NCI-H146 (cell line): Measurements from ENCODE around the gene FZD7.
A peak's percentile ranks its signal among the peaks of the same experiment; 100 is the strongest.

ENCODE experiments used
- DNase-seq: peaks from one replicate; lab custom pipeline; 2025; lab: John Stamatoyannopoulos, UW

Gene FZD7

DNA sequence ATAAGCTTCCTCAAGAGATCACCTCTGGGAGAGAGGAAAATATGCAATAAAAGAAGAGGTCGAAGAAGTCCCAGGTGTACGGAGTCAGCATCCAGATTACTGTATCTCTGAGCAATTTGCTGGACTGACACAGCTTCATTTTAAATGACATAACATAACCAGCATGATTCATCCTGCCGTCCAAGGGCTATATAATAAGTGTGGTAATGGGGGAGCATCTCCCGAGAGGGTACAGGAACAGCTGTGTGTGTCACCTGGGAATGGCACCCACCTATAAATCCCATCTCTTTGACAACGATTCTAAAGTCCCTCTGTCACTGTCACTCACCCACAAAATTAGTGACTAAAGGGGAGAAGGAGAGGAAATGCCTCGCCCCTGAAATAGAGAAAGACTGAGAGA is 19.3 kb upstream of the FZD7 start:
- no peak for DNase-seq

DNA sequence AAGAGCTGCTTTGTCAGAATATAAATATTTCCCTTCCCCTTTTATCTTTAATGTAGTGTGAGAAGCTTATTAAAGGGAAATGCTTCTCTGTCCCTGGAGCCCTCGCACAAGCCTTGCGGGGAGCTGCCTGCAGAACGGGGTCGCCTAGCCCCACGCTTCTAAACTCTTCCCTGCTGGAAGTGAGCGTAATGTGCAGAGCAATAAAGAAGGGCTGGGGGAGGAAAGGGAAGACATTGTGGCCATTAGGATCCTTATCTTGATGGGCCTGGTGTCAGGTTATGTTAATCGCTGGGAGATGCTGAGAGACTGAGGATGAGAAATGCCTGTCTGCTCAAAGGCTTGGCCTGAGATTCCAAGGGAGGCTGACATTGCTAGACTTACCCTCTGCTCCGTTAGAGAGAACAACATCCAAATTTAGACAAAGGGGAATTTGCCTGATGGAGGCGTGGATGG is 18.9 kb upstream of the FZD7 start:
- DNase-seq = no peak

DNA sequence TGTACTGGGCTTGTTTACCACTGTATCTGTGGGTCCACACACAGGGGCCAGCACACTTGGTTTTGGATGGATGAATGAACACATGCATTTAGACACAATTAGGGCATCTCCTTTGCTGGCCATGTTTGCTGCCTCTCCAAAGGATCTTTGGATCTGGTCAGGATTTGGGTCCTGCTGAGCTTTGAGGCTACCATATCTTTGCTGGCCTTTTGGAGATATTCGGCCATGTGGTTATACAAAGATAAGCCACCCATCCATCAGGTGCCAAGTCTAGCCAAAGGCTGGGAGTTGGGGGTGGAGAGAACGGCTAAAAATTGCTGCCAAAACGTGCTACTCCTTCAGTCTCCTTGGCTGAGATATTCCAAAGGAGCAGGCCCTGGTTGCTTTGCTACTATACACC is 18.2 kb upstream of the FZD7 start:
- DNase-seq = no peak

DNA sequence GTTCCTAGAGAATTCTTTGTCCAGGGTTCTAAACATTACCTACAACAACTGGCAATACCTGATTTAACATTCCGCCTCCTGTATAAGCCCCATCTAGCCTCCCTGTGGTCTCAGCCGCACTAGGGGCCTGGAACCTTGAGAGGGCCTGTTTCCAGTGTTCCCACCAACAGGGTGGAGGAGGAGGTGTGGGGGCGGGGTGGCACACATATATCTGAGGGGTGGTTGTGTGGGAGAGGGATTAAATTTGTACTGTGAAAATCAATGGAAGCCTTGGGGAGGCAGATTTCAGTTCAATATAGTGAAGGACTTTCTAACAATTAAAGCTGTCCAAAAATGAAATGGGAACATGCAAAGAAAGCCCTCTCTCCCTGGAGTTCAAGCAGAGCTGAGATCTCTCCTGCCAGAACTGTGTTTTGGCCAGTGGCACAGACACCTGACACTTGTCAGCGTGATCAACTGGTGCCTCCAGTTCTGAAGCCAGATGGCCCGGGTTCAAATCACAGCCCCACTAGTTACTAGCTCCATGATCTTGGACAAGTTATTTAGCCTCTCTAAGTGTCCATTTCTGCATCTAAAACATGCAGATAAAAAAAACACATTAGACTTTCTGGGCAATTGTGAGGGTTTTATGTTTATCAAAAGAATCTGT is 17.0 kb upstream of the FZD7 start:
- no peak for DNase-seq

DNA sequence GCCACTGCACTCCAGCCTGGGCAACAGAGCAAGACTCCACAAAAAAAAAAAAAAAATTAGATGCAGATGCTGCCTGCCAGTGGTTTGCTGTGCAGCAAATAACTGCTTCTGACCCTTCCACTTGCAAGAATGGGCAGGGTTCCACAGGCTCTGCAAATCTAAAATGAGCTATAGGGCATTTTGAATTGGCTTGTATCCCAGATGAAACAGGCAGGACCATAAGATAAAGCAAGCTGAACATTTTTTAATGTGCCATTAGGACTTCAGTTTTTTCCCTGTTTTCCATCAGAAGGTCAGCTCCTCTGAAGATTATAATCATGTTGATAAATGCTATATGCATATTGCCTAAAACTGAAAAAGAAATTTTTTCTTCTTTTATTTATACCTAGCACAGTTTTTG is 15.7 kb upstream of the FZD7 start:
- no peak for DNase-seq

DNA sequence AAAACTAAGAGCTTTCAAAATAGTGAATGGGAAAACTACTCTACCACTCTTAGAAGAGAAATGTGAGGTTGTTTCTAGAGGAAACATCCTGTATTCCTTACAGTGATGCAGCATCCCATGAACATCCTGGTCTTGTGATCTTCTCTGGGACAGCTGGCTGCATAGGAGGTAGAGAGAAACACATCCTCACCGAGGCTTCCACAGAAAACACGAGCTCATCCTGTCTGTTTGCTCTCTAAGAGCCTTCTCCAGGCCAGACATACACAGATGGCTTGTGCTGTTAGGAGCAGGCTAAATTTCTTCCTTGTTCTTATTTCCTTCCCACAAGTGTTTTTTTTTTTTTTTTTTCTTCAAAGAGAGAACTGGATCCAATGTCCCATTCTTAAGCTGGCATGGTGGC is 14.7 kb upstream of the FZD7 start:
- DNase-seq = no peak

DNA sequence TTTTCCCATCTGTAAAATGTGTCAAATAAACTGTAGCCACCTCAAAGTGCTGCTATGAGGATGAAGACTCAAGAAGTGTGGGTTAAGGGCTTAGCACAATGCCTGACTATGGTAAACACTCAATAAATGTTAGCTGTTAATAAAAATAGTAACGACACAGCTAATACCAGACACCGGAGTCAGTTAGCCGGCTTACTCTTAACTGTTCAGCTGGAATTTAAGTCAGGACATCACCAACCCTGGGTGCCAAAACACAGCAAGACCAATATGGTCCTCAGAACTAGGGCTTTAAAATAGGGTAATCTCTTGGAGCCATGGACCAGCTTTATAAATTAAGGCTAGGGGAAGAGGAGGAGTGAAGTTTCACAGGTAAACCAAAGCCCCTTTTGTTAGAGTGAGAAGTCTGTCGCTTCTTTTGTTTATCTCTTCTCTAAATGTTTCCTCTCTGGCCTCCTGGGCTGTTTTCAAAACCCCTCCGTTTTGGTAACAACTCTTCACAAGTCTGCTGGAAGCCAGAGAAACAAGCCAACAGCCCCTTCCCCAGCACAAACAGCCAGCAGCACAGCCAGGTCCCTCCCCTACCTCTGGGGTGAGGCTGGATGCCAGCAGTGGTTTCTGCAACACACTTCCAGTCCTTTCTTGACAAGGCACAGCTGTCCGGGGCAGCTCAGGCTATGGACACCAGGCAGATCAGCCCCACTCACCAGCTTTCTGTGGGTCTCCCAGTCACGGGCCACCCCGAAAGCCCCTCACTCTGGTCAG is 13.8 kb upstream of the FZD7 start:
- no peak for DNase-seq

DNA sequence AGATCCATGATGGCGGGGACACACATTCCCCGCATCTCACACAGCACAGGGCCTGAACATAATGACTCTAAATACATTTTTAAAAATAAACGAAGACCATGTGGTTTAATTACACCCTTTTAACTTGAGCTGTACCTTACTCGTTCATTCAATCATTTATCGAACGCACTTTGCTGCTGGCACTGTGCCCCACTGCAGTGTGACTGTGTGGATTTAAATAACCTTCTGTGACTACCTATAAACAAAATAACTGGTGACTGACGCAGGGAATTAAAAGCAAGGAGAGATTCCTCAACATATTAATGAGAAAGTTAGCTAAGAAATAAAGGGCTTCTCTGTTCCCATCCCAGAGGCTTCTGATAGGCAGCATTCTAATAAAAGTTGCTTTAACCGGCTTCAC is 10.9 kb upstream of the FZD7 start:
- DNase-seq = no peak

DNA sequence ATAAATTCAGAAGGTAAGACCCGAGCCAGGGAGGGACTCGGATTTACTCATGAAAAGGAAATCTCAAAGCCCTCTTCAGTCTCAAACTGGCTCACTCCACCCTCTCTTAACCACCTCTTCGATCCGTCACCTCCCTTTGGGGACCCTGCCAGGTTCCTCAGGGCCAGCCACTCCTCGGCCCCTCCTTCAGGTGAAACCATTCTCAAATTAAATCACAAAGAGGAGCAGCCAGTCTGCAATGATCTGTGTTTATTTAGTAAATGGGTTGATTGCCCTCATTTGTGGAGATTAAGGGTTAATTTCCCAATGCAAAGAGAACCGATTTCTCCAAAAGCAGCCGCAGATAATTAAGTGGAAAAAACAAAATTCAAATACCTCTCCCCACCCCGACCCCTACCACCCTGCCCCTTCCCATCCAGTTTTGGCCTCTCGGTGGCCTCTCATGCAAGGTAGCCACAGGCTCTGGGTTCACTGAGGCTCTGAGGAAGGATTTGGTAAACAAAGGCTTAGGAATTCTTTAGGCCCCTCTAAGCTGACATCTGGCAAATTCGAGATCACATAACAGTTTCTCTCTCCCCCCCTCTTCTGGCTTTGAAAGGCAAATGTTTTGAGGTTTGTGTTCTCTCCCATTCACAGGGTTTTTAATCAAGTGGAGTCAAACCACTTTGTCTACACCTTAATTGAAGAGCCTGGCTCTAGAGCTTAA is 10.3 kb upstream of the FZD7 start:
- no peak for DNase-seq

DNA sequence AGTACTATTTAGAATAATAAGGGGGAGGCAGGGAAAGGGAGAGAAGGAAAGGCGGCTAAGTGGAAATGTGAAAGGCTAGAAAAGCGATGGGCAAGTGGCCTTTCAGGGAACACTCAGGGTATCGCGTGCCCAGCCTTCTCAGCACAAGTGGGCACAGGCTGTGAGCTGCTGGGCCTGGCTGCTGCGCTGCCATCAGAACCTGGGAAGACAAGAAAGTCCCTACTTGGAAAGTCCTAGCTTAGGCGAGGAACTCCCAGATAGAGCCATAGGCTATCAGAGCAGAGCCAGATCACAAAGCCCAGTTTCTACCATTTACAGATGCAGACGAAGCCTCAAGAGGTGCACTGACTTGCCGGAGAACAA is 9.8 kb upstream of the FZD7 start:
- no peak for DNase-seq

DNA sequence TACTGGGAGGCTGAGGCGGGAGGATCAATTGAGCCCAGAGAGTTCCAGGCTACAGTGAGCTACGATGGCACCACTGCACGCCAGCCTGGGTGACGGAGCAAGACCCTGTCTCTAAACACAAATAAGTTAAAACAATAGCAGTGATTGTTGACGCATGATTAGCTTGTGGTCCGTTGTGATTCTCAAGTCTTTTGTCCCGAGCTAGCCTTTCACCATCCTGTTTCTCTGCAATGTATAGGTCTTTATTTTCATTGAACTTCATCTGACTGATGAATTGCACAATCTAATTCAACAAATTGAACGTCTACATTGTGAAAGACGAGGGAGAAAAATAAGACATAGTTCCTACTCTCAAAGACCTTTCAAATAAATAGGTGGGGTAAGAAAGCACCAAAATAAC is 8.8 kb upstream of the FZD7 start:
- DNase-seq = no peak

DNA sequence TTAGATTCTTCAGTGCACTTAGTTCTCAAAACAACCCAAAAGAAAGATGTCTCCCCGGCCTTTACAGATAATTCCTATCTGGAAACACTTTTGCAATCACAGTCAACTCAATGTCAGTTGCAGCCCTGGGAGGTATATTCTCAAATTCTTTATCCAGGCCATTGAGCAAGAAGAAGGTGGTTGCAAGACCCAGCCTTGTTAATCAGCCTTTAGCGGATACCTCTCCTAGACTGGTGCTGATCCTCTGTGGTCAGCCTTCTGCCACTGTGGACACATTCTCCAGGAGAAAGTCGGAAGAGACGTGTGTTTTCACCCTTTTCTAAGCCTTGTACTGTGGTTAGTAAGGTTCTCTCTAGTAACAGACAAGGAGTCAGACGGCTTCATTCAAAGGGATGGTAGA is 7.8 kb upstream of the FZD7 start:
- DNase-seq = no peak

DNA sequence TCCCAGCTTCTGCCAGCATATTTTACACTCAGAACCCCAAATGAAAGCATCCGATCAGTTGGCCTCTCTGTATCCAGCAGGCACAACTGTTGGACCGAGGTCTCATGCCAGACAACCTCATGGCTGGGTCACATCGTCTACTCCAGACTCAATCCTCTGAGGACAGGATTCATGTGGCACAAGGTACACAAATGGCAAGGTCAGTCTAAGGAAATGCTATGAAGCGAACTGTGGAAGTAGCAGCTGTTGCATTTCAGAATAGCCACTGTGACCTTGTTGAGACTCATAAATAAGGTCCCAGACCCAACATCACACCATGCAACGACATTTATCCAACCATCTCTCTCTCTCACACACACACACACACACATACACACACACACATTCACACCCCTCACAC is 7.1 kb upstream of the FZD7 start:
- DNase-seq = no peak

DNA sequence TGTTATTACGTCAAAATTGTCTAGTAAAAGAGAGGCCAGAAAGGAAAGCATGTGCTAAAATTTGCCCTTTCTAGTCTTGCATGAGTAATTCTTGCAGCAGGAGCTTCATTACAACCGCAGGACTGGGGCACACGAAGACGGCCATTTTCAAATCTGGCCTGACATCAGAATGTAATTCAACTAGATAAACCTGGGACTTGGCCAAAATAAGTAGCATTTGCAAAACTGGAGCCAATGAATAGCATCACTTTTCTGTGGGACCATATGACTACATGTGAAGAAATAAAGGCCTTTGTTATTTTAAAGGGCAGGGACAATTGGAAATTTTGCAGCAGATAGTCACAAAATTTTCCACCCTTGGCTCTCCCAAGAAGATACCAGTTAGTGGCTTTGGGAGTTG is 3.0 kb upstream of the FZD7 start:
- no peak for DNase-seq

DNA sequence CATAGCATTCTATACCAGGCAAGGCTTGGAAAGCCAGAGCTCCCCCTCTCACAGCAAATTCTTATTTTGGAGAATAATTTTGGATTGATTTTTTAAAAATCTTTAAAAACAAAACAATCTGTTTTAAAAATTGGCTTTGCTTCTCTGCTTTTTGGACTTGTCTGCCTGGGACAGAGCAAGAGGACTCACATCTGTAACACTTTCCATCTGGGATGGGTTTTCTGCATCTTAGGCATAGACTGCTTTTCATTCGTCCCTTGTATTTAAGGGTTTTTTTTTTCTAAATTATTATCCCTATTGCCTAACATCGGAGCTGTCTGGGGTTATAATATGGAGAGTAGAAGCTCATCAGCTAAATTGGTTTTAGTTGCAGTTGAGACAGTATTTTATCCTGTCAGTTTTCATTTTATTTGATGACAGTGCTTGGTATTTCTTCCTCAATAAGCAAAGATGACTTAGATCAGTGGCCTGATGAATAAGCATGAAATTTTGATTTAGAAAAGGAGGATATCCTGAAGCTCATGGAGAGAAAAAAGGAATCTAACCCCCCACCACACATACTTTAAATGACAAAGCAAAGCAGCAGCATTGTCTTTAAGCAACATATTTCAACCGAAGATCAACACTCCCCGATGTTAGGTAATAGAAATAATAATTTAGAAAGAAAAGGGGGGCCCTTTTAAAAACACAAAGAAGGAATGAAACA is 2.3 kb upstream of the FZD7 start:
- DNase-seq = no peak

DNA sequence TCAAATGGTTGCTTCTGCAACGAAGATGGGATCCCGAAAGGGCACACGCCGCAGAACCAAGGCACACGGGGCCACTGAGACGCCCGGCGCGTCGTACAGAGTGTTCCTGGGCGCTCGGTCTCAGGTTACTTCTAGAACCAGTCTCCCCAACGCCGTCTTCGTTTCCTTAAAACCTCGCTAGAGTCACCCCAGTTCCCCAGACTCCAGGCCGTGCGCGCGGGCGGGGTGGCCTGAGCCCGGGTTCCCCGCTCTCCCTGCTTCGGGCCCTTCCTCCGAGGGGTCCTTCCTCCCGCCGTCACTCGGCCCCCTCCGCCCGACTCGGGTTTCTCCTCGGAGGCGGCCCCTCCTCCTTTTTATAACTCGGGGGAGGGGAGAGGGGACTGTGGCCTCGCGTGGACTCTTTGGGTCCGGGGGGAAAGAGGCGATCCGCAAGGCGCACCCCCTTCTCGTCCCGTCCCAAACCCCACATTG is 774 bp upstream of the FZD7 start:
- DNase-seq = no peak

DNA sequence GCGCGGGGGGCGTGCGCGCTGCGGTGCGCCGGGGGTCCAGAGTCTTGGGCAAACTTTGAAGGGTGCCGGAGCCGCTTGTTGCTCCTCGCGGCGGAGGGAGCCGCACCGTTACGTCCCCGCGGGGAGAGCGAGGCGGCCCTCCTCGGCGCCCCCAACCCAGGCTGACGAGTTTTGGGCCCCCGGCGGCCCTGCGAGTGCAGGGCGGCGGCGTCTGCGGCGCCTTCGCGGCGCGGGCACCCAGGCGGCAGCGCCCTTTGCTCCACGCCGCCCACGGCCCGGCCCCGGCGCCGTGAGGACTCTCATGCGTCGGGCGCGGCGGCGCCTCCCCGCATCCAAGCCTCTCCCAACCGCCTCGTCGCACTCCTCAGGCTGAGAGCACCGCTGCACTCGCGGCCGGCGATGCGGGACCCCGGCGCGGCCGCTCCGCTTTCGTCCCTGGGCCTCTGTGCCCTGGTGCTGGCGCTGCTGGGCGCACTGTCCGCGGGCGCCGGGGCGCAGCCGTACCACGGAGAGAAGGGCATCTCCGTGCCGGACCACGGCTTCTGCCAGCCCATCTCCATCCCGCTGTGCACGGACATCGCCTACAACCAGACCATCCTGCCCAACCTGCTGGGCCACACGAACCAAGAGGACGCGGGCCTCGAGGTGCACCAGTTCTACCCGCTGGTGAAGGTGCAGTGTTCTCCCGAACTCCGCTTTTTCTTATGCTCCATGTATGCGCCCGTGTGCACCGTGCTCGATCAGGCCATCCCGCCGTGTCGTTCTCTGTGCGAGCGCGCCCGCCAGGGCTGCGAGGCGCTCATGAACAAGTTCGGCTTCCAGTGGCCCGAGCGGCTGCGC is 814 bp downstream of the FZD7 start:
- peak; percentile 2 for DNase-seq

DNA sequence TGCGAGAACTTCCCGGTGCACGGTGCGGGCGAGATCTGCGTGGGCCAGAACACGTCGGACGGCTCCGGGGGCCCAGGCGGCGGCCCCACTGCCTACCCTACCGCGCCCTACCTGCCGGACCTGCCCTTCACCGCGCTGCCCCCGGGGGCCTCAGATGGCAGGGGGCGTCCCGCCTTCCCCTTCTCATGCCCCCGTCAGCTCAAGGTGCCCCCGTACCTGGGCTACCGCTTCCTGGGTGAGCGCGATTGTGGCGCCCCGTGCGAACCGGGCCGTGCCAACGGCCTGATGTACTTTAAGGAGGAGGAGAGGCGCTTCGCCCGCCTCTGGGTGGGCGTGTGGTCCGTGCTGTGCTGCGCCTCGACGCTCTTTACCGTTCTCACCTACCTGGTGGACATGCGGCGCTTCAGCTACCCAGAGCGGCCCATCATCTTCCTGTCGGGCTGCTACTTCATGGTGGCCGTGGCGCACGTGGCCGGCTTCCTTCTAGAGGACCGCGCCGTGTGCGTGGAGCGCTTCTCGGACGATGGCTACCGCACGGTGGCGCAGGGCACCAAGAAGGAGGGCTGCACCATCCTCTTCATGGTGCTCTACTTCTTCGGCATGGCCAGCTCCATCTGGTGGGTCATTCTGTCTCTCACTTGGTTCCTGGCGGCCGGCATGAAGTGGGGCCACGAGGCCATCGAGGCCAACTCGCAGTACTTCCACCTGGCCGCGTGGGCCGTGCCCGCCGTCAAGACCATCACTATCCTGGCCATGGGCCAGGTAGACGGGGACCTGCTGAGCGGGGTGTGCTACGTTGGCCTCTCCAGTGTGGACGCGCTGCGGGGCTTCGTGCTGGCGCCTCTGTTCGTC is 1.7 kb downstream of the FZD7 start:
- DNase-seq = no peak

DNA sequence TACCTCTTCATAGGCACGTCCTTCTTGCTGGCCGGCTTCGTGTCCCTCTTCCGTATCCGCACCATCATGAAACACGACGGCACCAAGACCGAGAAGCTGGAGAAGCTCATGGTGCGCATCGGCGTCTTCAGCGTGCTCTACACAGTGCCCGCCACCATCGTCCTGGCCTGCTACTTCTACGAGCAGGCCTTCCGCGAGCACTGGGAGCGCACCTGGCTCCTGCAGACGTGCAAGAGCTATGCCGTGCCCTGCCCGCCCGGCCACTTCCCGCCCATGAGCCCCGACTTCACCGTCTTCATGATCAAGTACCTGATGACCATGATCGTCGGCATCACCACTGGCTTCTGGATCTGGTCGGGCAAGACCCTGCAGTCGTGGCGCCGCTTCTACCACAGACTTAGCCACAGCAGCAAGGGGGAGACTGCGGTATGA is 2.3 kb downstream of the FZD7 start:
- DNase-seq = no peak

DNA sequence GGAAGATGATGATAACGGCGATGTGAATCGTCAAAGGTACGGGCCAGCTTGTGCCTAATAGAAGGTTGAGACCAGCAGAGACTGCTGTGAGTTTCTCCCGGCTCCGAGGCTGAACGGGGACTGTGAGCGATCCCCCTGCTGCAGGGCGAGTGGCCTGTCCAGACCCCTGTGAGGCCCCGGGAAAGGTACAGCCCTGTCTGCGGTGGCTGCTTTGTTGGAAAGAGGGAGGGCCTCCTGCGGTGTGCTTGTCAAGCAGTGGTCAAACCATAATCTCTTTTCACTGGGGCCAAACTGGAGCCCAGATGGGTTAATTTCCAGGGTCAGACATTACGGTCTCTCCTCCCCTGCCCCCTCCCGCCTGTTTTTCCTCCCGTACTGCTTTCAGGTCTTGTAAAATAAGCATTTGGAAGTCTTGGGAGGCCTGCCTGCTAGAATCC is 3.0 kb downstream of the FZD7 start:
- no peak for DNase-seq

DNA sequence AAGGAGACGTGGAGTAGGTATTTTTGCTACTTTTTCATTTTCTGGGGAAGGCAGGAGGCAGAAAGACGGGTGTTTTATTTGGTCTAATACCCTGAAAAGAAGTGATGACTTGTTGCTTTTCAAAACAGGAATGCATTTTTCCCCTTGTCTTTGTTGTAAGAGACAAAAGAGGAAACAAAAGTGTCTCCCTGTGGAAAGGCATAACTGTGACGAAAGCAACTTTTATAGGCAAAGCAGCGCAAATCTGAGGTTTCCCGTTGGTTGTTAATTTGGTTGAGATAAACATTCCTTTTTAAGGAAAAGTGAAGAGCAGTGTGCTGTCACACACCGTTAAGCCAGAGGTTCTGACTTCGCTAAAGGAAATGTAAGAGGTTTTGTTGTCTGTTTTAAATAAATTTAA is 3.4 kb downstream of the FZD7 start:
- no peak for DNase-seq
